Measurements from ENCODE around the gene COL23A1. TPM values are rescaled to one million over a fixed set of nuclear protein-coding genes. Genes with fewer than 3 reads are reported as not detected.

Gene COL23A1
- total RNA-seq, 1 donor from 2014 or later = 0.96 TPM

GRCh38 chr5:178462816-178463215 is 127.4 kb downstream of the COL23A1 start:
- DNase-seq (ENCODE audit: low spot score) = no peak

- no peak for DNase-seq (ENCODE audit: low spot score)
Measured at GRCh38 chr5:178462076-178462475, 128.1 kb downstream of the COL23A1 start.

- DNase-seq (ENCODE audit: low spot score) = peak; percentile 77
Measured at GRCh38 chr5:178461004-178461730, 129.0 kb downstream of the COL23A1 start.

DNA sequence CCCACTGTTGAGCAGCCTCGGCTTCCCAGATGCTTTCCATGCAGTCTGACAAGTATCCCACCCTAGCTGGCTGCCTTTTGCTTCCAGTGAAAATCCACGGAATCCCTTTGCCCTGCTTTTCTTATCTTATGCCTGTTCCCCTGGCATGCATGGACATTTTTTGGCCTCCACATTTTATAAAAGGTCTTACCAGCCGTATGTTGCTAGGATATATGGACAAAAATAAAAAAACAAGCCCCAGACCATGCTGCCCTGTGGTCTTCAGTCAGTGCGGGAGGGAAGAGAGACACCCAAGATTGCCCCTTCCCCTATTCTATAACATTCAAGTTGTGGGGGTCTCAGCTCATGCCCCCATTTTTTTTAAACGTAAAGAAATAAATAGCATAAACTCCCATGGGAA is 129.6 kb downstream of the COL23A1 start:
- DNase-seq (ENCODE audit: low spot score) = no peak

- no peak for DNase-seq (ENCODE audit: low spot score)
Measured at GRCh38 chr5:178460174-178460573, 130.0 kb downstream of the COL23A1 start.

DNA sequence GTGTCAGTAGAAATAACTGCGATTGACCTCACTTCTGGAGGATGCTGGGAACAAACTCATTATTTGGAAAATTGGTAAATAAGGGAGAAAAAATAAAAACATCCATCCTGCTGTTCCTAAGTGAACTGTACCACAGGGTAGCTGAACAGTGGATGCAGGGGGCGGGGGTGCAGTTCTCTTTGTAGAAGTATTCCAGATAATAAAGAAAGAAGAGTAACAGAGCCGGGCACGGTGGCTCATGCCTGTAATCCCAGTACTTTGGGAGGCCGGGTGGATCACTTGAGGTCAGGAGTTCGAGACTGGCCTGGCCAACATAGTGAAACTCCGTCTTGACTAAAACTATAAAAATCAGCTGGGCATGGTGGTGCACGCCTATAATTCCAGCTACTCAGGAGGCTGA is 132.1 kb downstream of the COL23A1 start:
- DNase-seq (ENCODE audit: low spot score) = no peak

DNA sequence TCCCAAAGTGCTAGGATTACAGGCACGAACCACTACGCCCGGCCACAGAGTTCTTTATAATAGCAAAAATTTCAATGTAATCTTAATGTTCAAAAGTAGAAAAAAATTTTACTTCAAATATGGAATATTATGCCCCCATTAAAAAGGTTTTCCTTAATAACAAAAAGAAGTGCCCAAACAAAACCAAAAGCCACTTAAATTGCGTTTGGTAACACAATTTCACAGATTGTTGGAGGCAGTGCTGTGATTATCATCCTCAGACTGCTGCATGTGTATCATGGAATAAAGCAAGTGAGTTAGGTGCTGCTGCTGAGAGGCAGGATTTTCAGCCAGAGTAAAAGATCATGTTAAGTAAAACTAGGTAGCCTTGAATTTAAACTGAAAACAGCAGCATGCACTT is 132.7 kb downstream of the COL23A1 start:
- no peak for DNase-seq (ENCODE audit: low spot score)

- DNase-seq (ENCODE audit: low spot score) = no peak
Measured at GRCh38 chr5:178455480-178455835, 134.7 kb downstream of the COL23A1 start.

GRCh38 chr5:178454821-178455479 is 135.2 kb downstream of the COL23A1 start:
- no peak for DNase-seq (ENCODE audit: low spot score)

DNA sequence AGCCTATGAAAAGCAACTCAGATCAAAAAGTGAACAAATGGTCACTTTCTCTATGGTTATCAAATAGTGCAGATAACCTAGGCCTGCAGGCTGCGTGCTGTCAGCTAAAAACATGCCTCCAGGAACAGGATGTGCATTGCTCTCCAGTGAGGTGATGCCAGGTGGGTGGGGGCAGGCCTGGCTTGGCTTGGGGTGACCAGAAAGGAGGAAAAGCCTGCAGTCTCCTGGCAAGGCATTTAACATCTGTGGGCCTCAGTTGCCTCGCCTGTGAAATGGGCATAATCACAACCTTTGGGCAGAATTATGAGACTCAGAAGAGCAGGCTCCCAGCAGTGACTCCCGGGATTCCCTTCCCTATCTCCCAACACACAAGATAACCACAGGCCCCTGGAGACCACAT is 135.9 kb downstream of the COL23A1 start:
- no peak for DNase-seq (ENCODE audit: low spot score)

DNA sequence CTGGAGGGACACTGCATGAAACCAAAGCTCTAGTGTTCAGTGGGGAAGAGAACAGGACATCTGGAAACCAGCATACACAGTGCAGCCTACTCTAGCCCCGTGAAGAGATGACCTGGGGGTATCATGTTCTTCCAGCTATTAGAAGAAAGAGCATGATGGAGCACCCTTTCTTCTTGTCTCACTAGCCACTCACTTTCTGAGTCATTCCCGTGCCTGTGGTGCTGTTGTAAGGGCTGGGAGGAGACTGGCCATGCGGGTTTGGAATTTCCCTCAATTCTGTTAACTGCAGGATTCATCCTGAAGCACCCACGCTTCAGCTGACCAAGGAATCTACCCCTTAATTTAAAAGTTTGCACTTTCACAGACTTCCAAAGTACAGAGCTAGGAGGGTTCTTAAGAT is 137.0 kb downstream of the COL23A1 start:
- no peak for DNase-seq (ENCODE audit: low spot score)

- DNase-seq (ENCODE audit: low spot score) = no peak
Measured at GRCh38 chr5:178450121-178451028, 139.8 kb downstream of the COL23A1 start.

DNA sequence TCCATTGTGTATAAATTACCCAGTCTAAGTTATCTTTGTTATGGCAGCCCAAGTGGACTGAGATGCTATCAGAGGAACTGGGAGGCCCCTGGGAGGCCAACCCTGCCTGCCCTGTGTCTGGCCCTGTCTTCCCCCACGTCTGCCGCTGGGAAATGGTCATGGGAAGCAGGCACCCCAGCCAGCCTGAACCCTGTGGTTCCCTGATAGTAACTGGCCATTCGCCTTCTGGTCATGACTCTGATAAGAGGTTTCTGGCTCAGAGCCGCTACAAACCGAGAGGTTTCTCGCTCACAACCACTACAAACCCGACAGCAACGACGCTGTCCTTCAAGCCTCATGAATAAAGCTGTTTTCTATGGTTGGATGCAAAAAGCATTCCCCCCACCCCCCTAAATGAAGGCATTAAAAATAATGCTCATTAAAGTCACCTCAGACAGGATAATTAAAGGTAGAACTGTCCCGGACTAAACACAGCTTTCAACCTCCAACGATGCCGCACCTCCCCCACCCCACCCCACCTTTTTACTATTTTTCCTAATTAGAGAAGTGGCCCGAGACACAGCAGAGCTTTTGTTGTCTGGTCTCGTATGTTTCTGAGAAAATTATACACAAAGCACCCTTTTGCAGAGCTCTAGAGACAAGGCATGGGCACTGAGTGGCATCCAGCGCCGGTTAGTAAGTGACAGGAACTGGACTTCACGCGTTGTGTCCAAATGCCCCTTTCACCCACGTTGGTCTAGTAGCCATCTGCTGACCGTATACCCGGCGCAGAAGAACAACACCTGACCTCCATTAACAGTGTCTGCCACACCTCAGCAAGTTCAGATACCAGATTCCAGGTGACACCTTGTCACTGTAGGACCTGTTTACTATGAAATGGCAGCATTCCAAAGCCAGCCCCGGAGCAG is 140.8 kb downstream of the COL23A1 start:
- DNase-seq (ENCODE audit: low spot score) = peak; percentile 71

GRCh38 chr5:178445534-178445933 is 144.7 kb downstream of the COL23A1 start:
- DNase-seq (ENCODE audit: low spot score) = no peak

GRCh38 chr5:178442405-178443257 is 147.6 kb downstream of the COL23A1 start:
- DNase-seq (ENCODE audit: low spot score) = peak; percentile 66

DNA sequence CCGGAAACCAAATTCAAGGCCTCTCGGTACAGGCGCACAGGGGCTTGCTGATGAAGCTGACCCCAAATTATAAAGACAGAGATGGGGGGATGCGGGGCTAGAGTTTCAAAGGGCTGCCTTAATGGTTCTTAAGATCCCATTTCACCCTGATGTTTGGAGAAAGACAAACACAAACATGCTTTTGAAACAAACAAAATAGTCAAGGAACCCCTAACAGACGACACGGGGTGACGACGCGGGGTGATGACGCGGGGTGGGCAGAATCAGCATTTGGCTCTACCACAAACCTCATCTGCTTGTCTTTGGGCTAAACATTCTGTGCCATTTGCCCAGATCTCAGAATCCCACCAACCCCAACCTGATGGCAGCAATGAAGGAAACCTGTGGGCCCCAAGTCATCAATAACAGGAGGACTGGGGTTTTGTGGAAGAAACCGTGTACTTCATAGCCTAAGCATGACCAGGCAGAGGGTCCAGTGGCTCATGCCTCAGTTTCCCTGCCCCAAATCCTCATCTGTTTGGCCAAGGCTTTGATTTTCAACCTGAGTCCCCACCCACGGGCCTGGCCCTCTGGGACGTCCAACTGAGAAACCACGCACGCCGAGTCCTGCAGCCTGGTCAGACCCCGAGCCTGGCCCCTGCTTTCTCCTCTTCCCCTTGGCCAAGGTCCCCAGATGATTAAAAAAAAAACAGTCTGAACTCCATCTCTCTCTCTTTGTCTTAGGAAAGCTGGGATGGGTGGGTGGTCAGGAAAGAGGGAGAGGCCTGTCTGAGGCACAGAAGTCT is 148.5 kb downstream of the COL23A1 start:
- no peak for DNase-seq (ENCODE audit: low spot score)

DNA sequence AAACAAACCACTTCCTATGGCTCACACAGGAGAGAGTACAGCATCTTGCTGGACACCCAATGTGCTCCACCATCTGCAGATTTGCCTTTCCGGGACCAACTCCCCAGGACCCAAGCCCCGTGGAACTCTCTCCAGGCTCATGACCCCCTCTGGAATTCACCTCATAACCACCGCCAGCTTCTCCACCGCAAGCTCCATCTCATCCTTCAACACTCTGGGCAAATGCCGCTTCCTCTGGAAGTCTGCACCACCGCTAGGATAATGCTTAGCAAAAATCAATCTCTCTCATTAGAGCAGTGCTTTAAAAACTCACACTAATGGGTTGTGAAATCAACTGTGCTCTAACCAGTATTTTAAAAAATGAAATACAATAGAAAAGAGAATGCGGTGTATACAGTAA is 150.0 kb downstream of the COL23A1 start:
- no peak for DNase-seq (ENCODE audit: low spot score)

GRCh38 chr5:178439493-178440180 is 150.6 kb downstream of the COL23A1 start:
- peak; percentile 67 for DNase-seq (ENCODE audit: low spot score)

DNA sequence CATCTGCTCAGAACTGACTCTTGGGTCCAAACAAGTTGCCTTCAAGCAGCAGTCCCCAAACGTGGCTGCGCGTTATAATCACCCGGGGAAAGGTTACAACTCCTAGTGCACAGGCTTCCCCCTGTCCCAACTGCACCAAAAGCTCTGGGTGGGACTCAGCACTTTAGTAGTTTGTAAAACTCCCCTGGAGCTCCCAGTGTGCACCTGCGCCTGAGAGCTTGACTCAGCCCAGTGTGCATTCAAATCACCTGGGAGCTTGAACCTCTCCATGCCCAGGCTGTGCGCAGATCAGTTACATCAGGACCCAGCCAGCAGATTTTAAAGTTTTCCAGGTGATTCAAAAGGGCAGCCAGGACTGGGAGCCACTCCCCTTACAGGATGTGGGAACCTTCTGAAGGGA is 151.4 kb downstream of the COL23A1 start:
- DNase-seq (ENCODE audit: low spot score) = no peak

Data from umbilical cord (tissue), 2 donors.